GM12864 (cell line): ENCODE data around the gene TGFBI.

Experiments
- DNase-seq: peaks from one replicate; pipeline ENCODE4 v3.0.0-alpha.2; 2011; ENCODE audit warnings: low read depth
- H3K4me3 ChIP-seq: 2 replicates; pipeline ENCODE4 v1.5.1; 2011; ENCODE audit warnings: mild to moderate bottlenecking, low read depth, low read length, control low read depth
- CTCF ChIP-seq: IDR thresholded peaks from 2 replicates; pipeline ENCODE4 v1.5.1; 2011; ENCODE audit warnings: low read depth, mild to moderate bottlenecking, moderate library complexity, low read length, control low read depth, inconsistent platforms; ENCODE audit errors: missing control alignments

Gene TGFBI

GRCh38 chr5:136087961-136088871 is 59.4 kb downstream of the TGFBI start:
- DNase-seq: no peak
- no peak overlapping the region for H3K4me3 ChIP-seq
- TF ChIP-seq CTCF: no peak

- no peak for TF ChIP-seq CTCF
- H3K4me3 ChIP-seq: no peak overlapping the region
- no peak for DNase-seq
Measured at GRCh38 chr5:136089791-136090190, 61.0 kb downstream of the TGFBI start.

GRCh38 chr5:136090319-136090718 is 61.5 kb downstream of the TGFBI start:
- H3K4me3 ChIP-seq: no peak overlapping the region
- no peak for DNase-seq
- no peak for TF ChIP-seq CTCF

GRCh38 chr5:136094189-136094912 is 65.6 kb downstream of the TGFBI start:
- TF ChIP-seq CTCF: no peak
- H3K4me3 ChIP-seq: no peak overlapping the region
- no peak for DNase-seq

- no peak for DNase-seq
- TF ChIP-seq CTCF: no peak
- no peak overlapping the region for H3K4me3 ChIP-seq
Measured at GRCh38 chr5:136094913-136095641, 66.3 kb downstream of the TGFBI start.

- no peak for TF ChIP-seq CTCF
- no peak for DNase-seq
Measured at GRCh38 chr5:136098176-136098575, 69.4 kb downstream of the TGFBI start.

More at GRCh38 chr5:136098176-136098575, 69.4 kb downstream of the TGFBI start:
- no peak overlapping the region for H3K4me3 ChIP-seq
